Astrocyte (in vitro differentiated cells and primary cell): ENCODE results near the gene HNRNPK. TPM values are rescaled to one million over a fixed set of nuclear protein-coding genes. Genes with fewer than 3 reads are reported as not detected.

ENCODE experiments used
- microRNA-seq: library from miRNA; unstranded; fragments of <30 nt; microRNA quantifications from one replicate; pipeline ENCODE4 v1.2.0, GENCODE V29; 2020
- total RNA-seq: library from RNA; stranded (reverse); gene quantifications from 2 replicates; pipeline ENCODE4 v1.2.1, GENCODE V29; 2021

Gene HNRNPK
- total RNA-seq, 1 donor from 2014 or later: 511 TPM

Small RNA genes within 50 kb of the gene (microRNA-seq; reads per million reads assigned to microRNA genes)
- gene MIR7-1: 76.4 reads per million, percentile 64 among the genes with 10 or more reads in this experiment

Other genes with a start within 250 kb of the HNRNPK start
- gene GKAP1, start 162.4 kb downstream of the HNRNPK start, total RNA-seq: 1.2 and 1.7 TPM in 2 replicates
- gene KIF27, start 58.8 kb downstream of the HNRNPK start, total RNA-seq: 2.2 and 3.0 TPM in 2 replicates
- gene RMI1, start 590 bp upstream of the HNRNPK start, total RNA-seq: 6.3 and 6.5 TPM in 2 replicates